ENCODE measurements around the gene TFF3. TPM values are rescaled to one million over a fixed set of nuclear protein-coding genes. Genes with fewer than 3 reads are reported as not detected.

TFF3 gene
- total RNA-seq, 1 donor: not detected

- TF ChIP-seq CTCF (IDR thresholded peaks at IDR 0.05; ENCODE audit: insufficient read depth, low read length): no peak
- no peak for DNase-seq (ENCODE audit: low read depth)
- no peak overlapping the region for H3K4me3 ChIP-seq (ENCODE audit: low read depth, low read length)
Observed at GRCh38 chr21:42336054-42336453, 20.8 kb upstream of the TFF3 start.

GRCh38 chr21:42332557-42333317, 17.5 kb upstream of the TFF3 start:
- no peak overlapping the region for H3K4me3 ChIP-seq (ENCODE audit: low read depth, low read length)
- no peak for TF ChIP-seq CTCF (IDR thresholded peaks at IDR 0.05; ENCODE audit: insufficient read depth, low read length)
- DNase-seq (ENCODE audit: low read depth): no peak

- TF ChIP-seq CTCF (IDR thresholded peaks at IDR 0.05; ENCODE audit: insufficient read depth, low read length): no peak
- no peak for DNase-seq (ENCODE audit: low read depth)
- H3K4me3 ChIP-seq (ENCODE audit: low read depth, low read length): no peak overlapping the region
Observed at GRCh38 chr21:42331660-42332059, 16.5 kb upstream of the TFF3 start.

DNA sequence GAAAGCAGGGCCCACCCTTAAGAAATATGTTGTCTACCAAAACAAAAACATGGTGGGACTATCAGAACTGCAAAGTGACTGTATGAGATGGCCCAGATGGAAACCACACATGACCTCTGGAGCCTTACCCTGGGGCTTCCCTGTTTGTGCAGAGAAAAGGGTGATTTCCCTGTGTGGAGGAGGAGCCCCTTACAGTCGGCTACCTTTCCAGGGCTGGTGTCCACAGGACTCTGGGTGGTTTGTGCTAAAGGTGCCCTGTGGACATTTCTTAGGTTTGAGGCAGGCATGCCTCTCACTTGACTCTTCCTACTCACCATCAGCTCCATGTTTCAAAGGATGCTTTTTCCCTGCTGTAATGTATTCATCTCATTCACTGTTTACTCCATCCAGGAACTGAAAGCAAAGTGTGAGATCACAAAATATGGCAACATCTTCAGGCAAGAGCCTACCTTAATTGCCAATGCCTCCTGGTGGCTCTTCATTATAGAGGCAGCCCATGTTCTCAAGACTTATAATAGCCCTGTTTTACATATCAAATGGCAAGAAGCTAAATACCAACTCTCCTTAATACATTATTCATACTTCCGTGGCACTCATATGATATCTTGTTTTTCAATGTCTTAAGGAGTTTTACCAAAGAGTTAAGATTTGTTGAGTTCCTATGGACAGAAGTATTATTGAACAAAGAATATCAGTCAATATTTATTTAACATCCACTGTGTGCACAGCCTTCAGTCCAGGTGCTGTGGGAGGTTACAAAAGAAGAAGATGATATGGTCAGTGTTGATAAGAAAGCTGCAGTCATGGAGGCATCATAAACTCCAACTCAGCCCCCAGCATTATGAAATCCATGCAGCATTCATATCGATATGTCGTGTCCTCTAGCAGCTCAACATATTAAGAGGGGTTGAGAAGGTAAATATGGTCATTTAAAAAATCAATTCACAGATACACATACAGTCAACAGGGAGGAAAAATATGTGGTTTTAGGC, 15.5 kb upstream of the TFF3 start:
- DNase-seq (ENCODE audit: low read depth): no peak
- no peak for TF ChIP-seq CTCF (IDR thresholded peaks at IDR 0.05; ENCODE audit: insufficient read depth, low read length)

DNA sequence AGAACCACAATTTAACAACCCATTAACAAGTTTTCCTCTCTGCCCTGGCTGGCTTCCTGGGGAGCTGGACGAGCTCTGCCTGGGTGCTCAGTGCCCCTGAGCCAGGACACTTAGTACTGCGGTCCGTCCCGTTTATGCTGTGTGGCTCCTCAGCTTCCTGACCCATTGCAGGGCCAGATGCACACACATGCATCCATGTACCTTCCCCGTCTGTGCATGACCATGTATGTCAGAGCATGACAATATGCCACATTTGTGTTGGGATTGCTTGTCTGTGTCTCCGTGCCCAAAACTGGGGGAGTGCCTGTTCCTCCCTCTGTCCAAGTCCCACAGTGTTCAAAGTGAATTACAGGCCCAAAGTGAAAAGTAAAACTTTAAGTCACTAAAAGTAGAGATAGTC, 9.7 kb upstream of the TFF3 start:
- no peak overlapping the region for H3K4me3 ChIP-seq (ENCODE audit: low read depth, low read length)
- no peak for DNase-seq (ENCODE audit: low read depth)
- no peak for TF ChIP-seq CTCF (IDR thresholded peaks at IDR 0.05; ENCODE audit: insufficient read depth, low read length)

More for the DNA sequence above, 15.5 kb upstream of the TFF3 start:
- no peak overlapping the region for H3K4me3 ChIP-seq (ENCODE audit: low read depth, low read length)

GRCh38 chr21:42321845-42322244, 6.6 kb upstream of the TFF3 start:
- no peak for TF ChIP-seq CTCF (IDR thresholded peaks at IDR 0.05; ENCODE audit: insufficient read depth, low read length)
- no peak overlapping the region for H3K4me3 ChIP-seq (ENCODE audit: low read depth, low read length)
- DNase-seq (ENCODE audit: low read depth): no peak
